Endodermal cell (in vitro differentiated cells): Measurements from ENCODE around the gene S100B. TPM values are rescaled to one million over a fixed set of nuclear protein-coding genes. Genes with fewer than 3 reads are reported as not detected.

Experiments
- DNase-seq: peaks from one replicate; pipeline ENCODE4 v3.0.0-alpha.2; 2017
- H3K27ac ChIP-seq: 2 replicates; pipeline ENCODE4 v1.5.1; 2013; ENCODE audit warnings: mild to moderate bottlenecking, low read depth, low read length, moderate library complexity
- H3K27me3 ChIP-seq: 2 replicates; pipeline ENCODE4 v1.6.1; 2013; ENCODE audit warnings: mild to moderate bottlenecking, low read length, moderate library complexity; ENCODE audit not compliant: insufficient read depth, control insufficient read depth, poor library complexity, severe bottlenecking
- H3K36me3 ChIP-seq: 2 replicates; pipeline ENCODE4 v1.7.0; 2013; ENCODE audit warnings: mild to moderate bottlenecking, low read length, moderate library complexity; ENCODE audit not compliant: control insufficient read depth, insufficient read depth
- H3K4me1 ChIP-seq: one replicate; pipeline ENCODE4 v1.7.0; 2013; ENCODE audit warnings: low read length; ENCODE audit not compliant: control insufficient read depth, insufficient read depth
- H3K4me3 ChIP-seq: 2 replicates; pipeline ENCODE4 v1.5.1; 2013; ENCODE audit warnings: mild to moderate bottlenecking, low read length, moderate library complexity
- H3K9ac ChIP-seq: 2 replicates; pipeline ENCODE4 v1.6.1; 2013; ENCODE audit warnings: mild to moderate bottlenecking, low read length, moderate library complexity; ENCODE audit not compliant: poor library complexity, severe bottlenecking; ENCODE audit errors: extremely low read depth
- H3K9me3 ChIP-seq: 2 replicates; pipeline ENCODE4 v1.6.1; 2013; ENCODE audit warnings: mild to moderate bottlenecking, low read length, moderate library complexity; ENCODE audit not compliant: control insufficient read depth
- H3K27ac Mint-ChIP-seq: 2 replicates; pipeline ENCODE4 v1.8.0; 2020; ENCODE audit warnings: mixed read lengths
- H3K27me3 Mint-ChIP-seq: 2 replicates; pipeline ENCODE4 v1.8.0; 2021; ENCODE audit warnings: mild to moderate bottlenecking, mixed read lengths; ENCODE audit not compliant: insufficient read depth
- H3K36me3 Mint-ChIP-seq: 2 replicates; pipeline ENCODE4 v1.8.0; 2020; ENCODE audit warnings: low read depth, mixed read lengths
- H3K4me1 Mint-ChIP-seq: 2 replicates; pipeline ENCODE4 v1.8.0; 2020; ENCODE audit warnings: mixed read lengths
- H3K4me3 Mint-ChIP-seq: 2 replicates; pipeline ENCODE4 v1.8.0; 2020; ENCODE audit warnings: mild to moderate bottlenecking, moderate library complexity, mixed read lengths
- H3K9me3 Mint-ChIP-seq: 2 replicates; pipeline ENCODE4 v1.8.0; 2020; ENCODE audit warnings: mild to moderate bottlenecking, mixed read lengths
- WGBS, 2 experiments: methylation state at CpG; one replicate each; pipeline versions ENCODE4 v1.1.5 to v1.1.7; 2013; ENCODE audit warnings: missing lambda C conversion rate in 2 of 2, mixed read lengths in 1 of 2; ENCODE audit not compliant: insufficient coverage in 1 of 2, insufficient read length in 1 of 2; 5-methylcytosine and 5-hydroxymethylcytosine counted together
- long read RNA-seq, 4 experiments: library from polyadenylated mRNA in 2 of 4; library from RNA in 1 of 4; library from capped mRNA in 1 of 4; stranded (forward) in 3 of 4; unstranded in 1 of 4; transcript quantifications; one replicate each; pipeline ENCODE4 v2.0.0, GENCODE V29; 2020 to 2021; ENCODE audit warnings: inconsistent platforms in 1 of 4
- polyA plus RNA-seq, 2 experiments: library from polyadenylated mRNA; stranded (reverse); fragments of 50-300 nt; gene quantifications; one replicate each; pipeline ENCODE4 v1.2.3, GENCODE V29; 2013
- total RNA-seq, 2 donors: library from RNA; stranded (reverse); fragmentation: NEBNext Ultra II Directional in 1 of 2; extraction: Animal tissue kit (Norgen Biotek cat#: 25700) in 1 of 2; gene quantifications; 2 replicates in 1 of 2; 3 replicates in 1 of 2; pipeline ENCODE4 v1.2.1, GENCODE V29; 2021
- TF ChIP-seq, protein P1 (sequence below): fragments of 200-600 bp; sonication (generic); conservative IDR thresholded peaks from 2 replicates; pipeline ENCODE4 v1.5.0; 2021; ENCODE audit warnings: antibody characterized with exemption, mild to moderate bottlenecking

The S100B gene
- total RNA-seq = not detected
- polyA plus RNA-seq (2013, experiment 1 of 2) = 6.9 TPM
- 8.5 TPM for polyA plus RNA-seq (2013, experiment 2 of 2)
- long read RNA-seq, experiment 1 = 0 reads
- long read RNA-seq, experiment 2 = 0 reads
- long read RNA-seq, experiment 3 = 0 reads
- long read RNA-seq, experiment 4 = 0 reads

DNA sequence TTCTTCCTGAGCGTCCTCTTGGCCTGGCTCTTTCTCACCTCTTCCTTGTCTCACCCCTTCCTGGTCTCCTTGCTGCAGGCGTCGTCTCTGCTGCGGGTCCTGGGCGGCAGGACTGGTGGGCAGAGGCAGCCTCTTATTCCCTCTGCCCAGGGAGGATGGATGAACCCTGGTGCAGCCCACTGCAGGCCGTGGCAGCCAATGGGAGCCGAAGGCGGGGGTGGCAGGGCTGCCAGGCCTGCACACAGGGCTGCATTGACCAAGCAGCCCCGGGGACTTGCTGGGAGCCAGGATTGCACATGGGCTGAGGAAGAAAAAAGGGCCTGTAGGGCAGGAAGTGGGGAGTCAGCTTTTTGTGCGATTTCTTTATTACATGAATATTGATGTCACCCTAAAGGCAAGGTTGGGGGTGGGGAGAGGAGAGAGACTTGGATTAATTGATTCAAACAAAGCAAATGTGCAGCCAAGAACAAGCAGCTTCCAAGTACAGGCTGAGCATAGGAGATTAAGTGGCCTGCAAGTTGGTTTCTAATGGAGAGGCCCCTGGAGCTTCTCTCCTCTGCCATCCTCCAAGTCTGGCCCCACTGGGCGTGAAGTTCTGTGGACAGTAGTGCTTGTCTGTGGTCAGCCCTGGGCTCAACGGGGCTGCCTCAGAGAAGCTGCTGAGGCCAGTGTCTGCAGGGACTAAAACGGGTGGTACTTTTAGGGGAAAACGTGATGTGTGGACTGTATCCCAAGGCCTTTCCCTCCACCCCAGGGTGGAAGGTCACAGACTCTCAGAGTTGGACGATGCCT is at the start of gene S100B:
S100B (minus strand) TSS at position 108 of the 792 bp plus-strand sequence. CDS start 2,667 bp downstream, outside the sequence.
- no peaks in the 10 kb centered on the region for H3K36me3 Mint-ChIP-seq
- Histone ChIP-seq H3K27me3 (peaks cover 8% of the 10 kb centered on the region), H3K4me3 (no peak within 1 kb of the TSS), H3K36me3 (no peaks in the 10 kb centered on the region), H3K9me3 (no peaks in the 10 kb centered on the region), H3K4me1 (peaks cover 3% of the 10 kb centered on the region), H3K9ac (no peak within 1 kb of the TSS), H3K27ac (peak within 1 kb of the TSS; percentile 62)
- H3K4me1 Mint-ChIP-seq = peaks cover 2% of the 10 kb centered on the region
- no peak within 1 kb of the TSS for H3K4me3 Mint-ChIP-seq
- H3K27me3 Mint-ChIP-seq = peaks cover 18% of the 10 kb centered on the region
- H3K9me3 Mint-ChIP-seq = no peaks in the 10 kb centered on the region
- 80 to 85% methylated on average over 7 to 15 of the region's 15 CpGs for WGBS, 2 experiments
- H3K27ac Mint-ChIP-seq = no peak within 1 kb of the TSS
- DNase-seq = peak; percentile 69
- TF ChIP-seq, protein P1, sequence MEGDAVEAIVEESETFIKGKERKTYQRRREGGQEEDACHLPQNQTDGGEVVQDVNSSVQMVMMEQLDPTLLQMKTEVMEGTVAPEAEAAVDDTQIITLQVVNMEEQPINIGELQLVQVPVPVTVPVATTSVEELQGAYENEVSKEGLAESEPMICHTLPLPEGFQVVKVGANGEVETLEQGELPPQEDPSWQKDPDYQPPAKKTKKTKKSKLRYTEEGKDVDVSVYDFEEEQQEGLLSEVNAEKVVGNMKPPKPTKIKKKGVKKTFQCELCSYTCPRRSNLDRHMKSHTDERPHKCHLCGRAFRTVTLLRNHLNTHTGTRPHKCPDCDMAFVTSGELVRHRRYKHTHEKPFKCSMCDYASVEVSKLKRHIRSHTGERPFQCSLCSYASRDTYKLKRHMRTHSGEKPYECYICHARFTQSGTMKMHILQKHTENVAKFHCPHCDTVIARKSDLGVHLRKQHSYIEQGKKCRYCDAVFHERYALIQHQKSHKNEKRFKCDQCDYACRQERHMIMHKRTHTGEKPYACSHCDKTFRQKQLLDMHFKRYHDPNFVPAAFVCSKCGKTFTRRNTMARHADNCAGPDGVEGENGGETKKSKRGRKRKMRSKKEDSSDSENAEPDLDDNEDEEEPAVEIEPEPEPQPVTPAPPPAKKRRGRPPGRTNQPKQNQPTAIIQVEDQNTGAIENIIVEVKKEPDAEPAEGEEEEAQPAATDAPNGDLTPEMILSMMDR = no peak

DNA sequence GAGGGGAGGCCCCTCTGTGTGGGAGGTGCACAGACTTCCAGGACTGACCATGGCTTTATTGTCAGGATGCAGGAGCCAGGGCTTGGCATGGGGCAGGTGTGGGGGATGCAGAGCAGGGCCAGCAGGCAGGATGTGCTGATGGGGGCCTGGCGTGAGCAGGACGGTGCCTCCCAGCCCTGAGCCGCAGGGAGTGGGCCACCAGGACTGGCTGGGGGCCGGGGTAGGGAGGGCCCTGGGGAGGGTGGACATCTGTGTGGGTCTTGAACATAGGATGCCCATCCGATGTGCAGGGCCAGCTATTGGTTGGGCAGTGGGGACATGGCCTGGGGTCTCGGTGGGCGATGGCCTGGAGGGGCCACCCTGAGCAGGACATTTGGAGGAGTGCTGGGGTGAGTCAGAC is 46.2 kb upstream of the S100B start:
- Mint-ChIP-seq H3K4me1 (peaks cover 12% of the 10 kb centered on the region), H3K27me3 (no peaks in the 10 kb centered on the region), H3K9me3 (peaks cover 27% of the 10 kb centered on the region), H3K27ac (peak overlapping the region; percentile 44), H3K4me3 (no peak overlapping the region), H3K36me3 (peaks cover 90% of the 10 kb centered on the region)
- H3K9me3 ChIP-seq = peaks cover 34% of the 10 kb centered on the region
- no peak for DNase-seq
- TF ChIP-seq, protein P1 = no peak
- WGBS, 2 experiments = 97 to 98% methylated on average over 6 to 7 of the region's 7 CpGs
- no peak overlapping the region for H3K27ac ChIP-seq
- H3K27me3 ChIP-seq = no peaks in the 10 kb centered on the region
- H3K9ac ChIP-seq = no peak overlapping the region
- no peak overlapping the region for H3K4me3 ChIP-seq
- H3K4me1 ChIP-seq = no peaks in the 10 kb centered on the region
- H3K36me3 ChIP-seq = peaks cover 85% of the 10 kb centered on the region

DNA sequence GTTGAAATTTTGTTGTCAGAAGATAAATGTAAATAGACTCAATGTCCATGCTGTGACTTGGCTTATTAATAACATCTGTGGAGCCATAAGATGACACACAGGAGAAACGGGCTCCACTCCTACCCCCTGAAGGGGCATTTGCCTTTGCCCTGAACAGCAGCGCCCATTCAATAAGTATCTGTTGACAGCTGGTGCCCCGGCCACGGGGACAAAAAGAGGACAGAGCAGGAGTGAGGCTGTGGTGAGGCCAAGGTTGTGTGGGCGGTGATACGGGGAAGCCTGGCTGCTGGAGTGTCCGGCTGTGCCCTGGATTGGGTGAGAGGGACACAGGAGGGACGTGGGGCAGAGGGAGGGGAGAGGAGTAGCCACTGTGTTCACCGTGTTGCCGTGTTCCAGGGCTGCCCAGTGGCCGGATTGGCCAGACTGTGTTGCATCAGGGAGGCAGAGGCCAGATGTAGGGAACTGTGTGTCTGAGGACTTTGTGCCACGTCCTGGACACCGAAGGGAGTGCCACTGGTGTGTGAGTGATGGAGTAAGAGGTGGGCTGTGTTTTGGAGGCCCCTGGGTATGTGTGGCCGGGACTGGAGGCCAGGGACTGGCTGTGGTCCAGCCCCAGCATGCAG is 45.7 kb upstream of the S100B start:
- Histone ChIP-seq H3K27me3 (no peaks in the 10 kb centered on the region), H3K36me3 (peaks cover 85% of the 10 kb centered on the region), H3K4me3 (no peak overlapping the region), H3K9me3 (peaks cover 28% of the 10 kb centered on the region), H3K4me1 (no peaks in the 10 kb centered on the region), H3K27ac (no peak overlapping the region), H3K9ac (no peak overlapping the region)
- Mint-ChIP-seq H3K27me3 (no peaks in the 10 kb centered on the region), H3K4me1 (peaks cover 12% of the 10 kb centered on the region), H3K27ac (peak overlapping the region; percentile 44), H3K4me3 (no peak overlapping the region), H3K36me3 (peaks cover 90% of the 10 kb centered on the region), H3K9me3 (peaks cover 22% of the 10 kb centered on the region)
- TF ChIP-seq, protein P1 = no peak
- WGBS, 2 experiments = 92 to 98% methylated on average over 10 to 14 of the region's 14 CpGs
- DNase-seq = no peak
